ENCODE measurements around the gene MATCAP1.

The MATCAP1 gene

GRCh38 chr16:67166110-67166547 is 17.6 kb downstream of the MATCAP1 start:
- TF ChIP-seq CTCF (IDR thresholded peaks at IDR 0.05; ENCODE audit: low read length, missing control alignments), result no peak
- DNase-seq (ENCODE audit: low read depth), result no peak
- H3K4me3 ChIP-seq (replicated peaks; ENCODE audit: low read depth, low read length), result no peak overlapping the region

- TF ChIP-seq CTCF (IDR thresholded peaks at IDR 0.05; ENCODE audit: low read length, missing control alignments), result no peak
- no peak overlapping the region for H3K4me3 ChIP-seq (replicated peaks; ENCODE audit: low read depth, low read length)
- no peak for DNase-seq (ENCODE audit: low read depth)
These were observed 18.4 kb downstream of the MATCAP1 start for GRCh38 chr16:67165121-67166078.

DNA sequence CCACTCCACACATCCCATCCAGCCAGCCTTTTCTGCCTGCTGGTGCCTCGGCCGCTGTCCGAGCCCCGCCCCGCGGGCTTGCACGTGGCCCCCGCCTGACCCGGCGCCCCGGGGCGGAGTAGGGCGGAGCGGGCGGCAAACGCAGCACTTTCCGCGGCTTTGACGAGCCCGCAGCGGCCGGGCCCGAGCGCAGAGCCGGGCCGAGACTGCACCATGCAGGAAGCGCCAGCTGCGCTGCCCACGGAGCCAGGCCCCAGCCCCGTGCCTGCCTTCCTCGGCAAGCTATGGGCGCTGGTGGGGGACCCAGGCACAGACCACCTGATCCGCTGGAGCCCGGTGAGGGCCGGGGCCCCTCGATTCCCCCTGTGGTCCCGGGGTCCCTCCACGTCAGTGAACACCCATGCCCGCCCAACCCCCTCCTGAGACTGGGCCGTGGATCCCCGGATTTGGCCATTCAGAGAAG is 19.1 kb downstream of the MATCAP1 start, which contains the start of gene HSF4:
HSF4 (plus strand) TSS at position 147 of the 463 bp plus-strand sequence; CDS start at position 214, 67 bp downstream.
- TF ChIP-seq CTCF (IDR thresholded peaks at IDR 0.05; ENCODE audit: low read length, missing control alignments), result no peak
- DNase-seq (ENCODE audit: low read depth), result no peak
- no peak within 1 kb of the TSS for H3K4me3 ChIP-seq (replicated peaks; ENCODE audit: low read depth, low read length)

GRCh38 chr16:67163999-67164558 is 19.7 kb downstream of the MATCAP1 start:
- no peak for TF ChIP-seq CTCF (IDR thresholded peaks at IDR 0.05; ENCODE audit: low read length, missing control alignments)
- no peak overlapping the region for H3K4me3 ChIP-seq (replicated peaks; ENCODE audit: low read depth, low read length)
- no peak for DNase-seq (ENCODE audit: low read depth)

- DNase-seq (ENCODE audit: low read depth), result peak; percentile 52
- H3K4me3 ChIP-seq (replicated peaks; ENCODE audit: low read depth, low read length), result no peak overlapping the region
- TF ChIP-seq CTCF (IDR thresholded peaks at IDR 0.05; ENCODE audit: low read length, missing control alignments), result no peak
These were observed 20.4 kb downstream of the MATCAP1 start for GRCh38 chr16:67163164-67163998.

DNA sequence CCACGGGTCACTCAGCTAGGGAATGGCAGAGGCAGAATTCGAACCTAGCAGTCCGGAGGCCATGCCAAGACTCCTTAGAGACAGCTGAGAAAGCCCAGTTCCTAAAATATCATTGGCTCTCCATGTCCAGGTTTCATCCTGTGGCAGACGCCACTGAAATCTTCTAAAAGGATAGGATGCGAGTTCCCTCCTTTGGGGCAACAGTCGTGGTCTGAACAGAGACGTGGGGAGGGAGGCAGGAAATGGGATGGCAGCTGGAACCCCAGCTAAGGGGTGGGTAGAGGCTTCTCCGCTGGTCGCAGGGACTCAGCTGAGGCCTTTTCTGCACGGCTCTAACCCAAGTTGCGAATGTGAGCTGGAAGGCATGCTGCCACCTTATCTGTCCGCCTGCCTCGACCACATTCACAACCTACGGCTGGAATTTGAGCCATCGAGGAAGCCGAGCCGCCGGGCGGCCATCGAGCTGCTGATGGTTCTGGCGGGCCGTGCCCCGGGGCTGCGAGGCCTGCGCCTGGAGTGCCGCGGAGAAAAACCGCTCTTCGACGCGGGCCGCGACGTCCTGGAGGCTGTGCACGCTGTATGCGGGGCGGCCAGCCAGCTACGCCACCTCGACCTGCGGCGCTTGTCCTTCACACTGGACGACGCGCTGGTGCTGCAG is 21.1 kb downstream of the MATCAP1 start:
- no peak for TF ChIP-seq CTCF (IDR thresholded peaks at IDR 0.05; ENCODE audit: low read length, missing control alignments)
- H3K4me3 ChIP-seq (replicated peaks; ENCODE audit: low read depth, low read length), result no peak overlapping the region
- DNase-seq (ENCODE audit: low read depth), result peak; percentile 34
